HepG2 (cell line): ENCODE results near the gene IGFN1. TPM values are rescaled to one million over a fixed set of nuclear protein-coding genes. Genes with fewer than 3 reads are reported as not detected.

Source experiments
- CBX2 ChIP-seq, 2 experiments: fragments of 200-600 bp in 1 of 2; sonication (generic); formaldehyde crosslinking in 1 of 2; IDR thresholded peaks; 2 replicates each; pipeline versions ENCODE4 v1.7.0 to v1.8.1; 2018 to 2022; ENCODE audit warnings: low read depth in 2 of 2, low read length in 1 of 2, mild to moderate bottlenecking in 1 of 2, missing genetic modification reagents in 1 of 2
- CREM ChIP-seq, 2 experiments: sonication (generic) in 1 of 2; formaldehyde crosslinking in 1 of 2; IDR thresholded peaks; 2 replicates each; pipeline versions ENCODE4 v1.4.0 to v1.6.1; 2016 to 2020; ENCODE audit warnings: antibody characterized with exemption in 1 of 2, mild to moderate bottlenecking in 1 of 2, missing genetic modification reagents in 1 of 2
- EP300 ChIP-seq, 3 experiments: sonication (generic) in 1 of 3; formaldehyde crosslinking in 1 of 3; IDR thresholded peaks; 2 replicates each; pipeline versions ENCODE4 v1.5.1 to v1.6.1; 2011 to 2020; ENCODE audit warnings: low read depth in 2 of 3, low read length in 2 of 3, borderline replicate concordance in 1 of 3, improper control_type of control experiment in 1 of 3, mild to moderate bottlenecking in 1 of 3, missing genetic modification reagents in 1 of 3, moderate library complexity in 1 of 3
- ETV5 ChIP-seq: IDR thresholded peaks from 2 replicates; pipeline ENCODE4 v1.6.1; 2018; ENCODE audit warnings: missing biosample characterization, missing genetic modification reagents, inconsistent platforms, borderline replicate concordance
- FOXA3 ChIP-seq: IDR thresholded peaks from 2 replicates; pipeline ENCODE4 v1.6.1; 2016; ENCODE audit warnings: missing genetic modification reagents, missing compliant biosample characterization
- HDAC1 ChIP-seq: sonication (generic); formaldehyde crosslinking; IDR thresholded peaks from 2 replicates; pipeline ENCODE4 v1.5.1; 2020; ENCODE audit warnings: mild to moderate bottlenecking, missing genetic modification reagents
- HMGXB4 ChIP-seq, 2 experiments: sonication (generic) in 1 of 2; formaldehyde crosslinking in 1 of 2; IDR thresholded peaks; 2 replicates each; pipeline versions ENCODE4 v1.4.0 to v1.6.1; 2018 to 2020; ENCODE audit warnings: missing genetic modification reagents in 2 of 2, borderline replicate concordance in 1 of 2, low read depth in 1 of 2, mild to moderate bottlenecking in 1 of 2, missing biosample characterization in 1 of 2
- KDM6A ChIP-seq: IDR thresholded peaks from 2 replicates; pipeline ENCODE4 v1.6.1; 2016; ENCODE audit warnings: low read depth
- KLF11 ChIP-seq: IDR thresholded peaks from 2 replicates; pipeline ENCODE4 v1.6.1; 2016; ENCODE audit warnings: missing compliant biosample characterization
- KLF16 ChIP-seq, 2 experiments: sonication (generic) in 1 of 2; formaldehyde crosslinking in 1 of 2; IDR thresholded peaks; 2 replicates each; pipeline versions ENCODE4 v1.6.1 to v1.8.0; 2016 to 2023; ENCODE audit warnings: missing genetic modification reagents in 2 of 2, missing compliant biosample characterization in 1 of 2
- MIER2 ChIP-seq: IDR thresholded peaks from 2 replicates; pipeline ENCODE4 v1.6.1; 2016; ENCODE audit warnings: missing biosample characterization, missing genetic modification reagents
- MLLT10 ChIP-seq: sonication (generic); formaldehyde crosslinking; IDR thresholded peaks from 2 replicates; pipeline ENCODE4 v1.4.0; 2020; ENCODE audit warnings: missing genetic modification reagents
- NPAS2 ChIP-seq: sonication (generic); formaldehyde crosslinking; IDR thresholded peaks from 2 replicates; pipeline ENCODE4 v1.8.0; 2022; ENCODE audit warnings: mild to moderate bottlenecking, missing genetic modification reagents, borderline replicate concordance
- ONECUT2 ChIP-seq: sonication (generic); formaldehyde crosslinking; IDR thresholded peaks from 2 replicates; pipeline ENCODE4 v1.4.0; 2020; ENCODE audit warnings: missing genetic modification reagents
- RNF2 ChIP-seq: fragments of 450-650 bp; conservative IDR thresholded peaks from 2 replicates; pipeline ENCODE4 v1.6.1; 2016; ENCODE audit warnings: low read depth
- SCMH1 ChIP-seq: sonication (generic); formaldehyde crosslinking; IDR thresholded peaks from 2 replicates; pipeline ENCODE4 v1.9.0; 2021; ENCODE audit warnings: missing genetic modification reagents, mild to moderate bottlenecking, borderline replicate concordance
- TAF15 ChIP-seq: fragments of 200-400 bp; formaldehyde crosslinking; IDR thresholded peaks from one replicate; pipeline ENCODE4 v1.6.1; 2018; ENCODE audit warnings: mild to moderate bottlenecking, low read depth, low read length; ENCODE audit not compliant: poor library complexity, severe bottlenecking
- TCF7 ChIP-seq: sonication (generic); IDR thresholded peaks from 2 replicates; pipeline ENCODE4 v1.6.1; 2016; ENCODE audit warnings: antibody characterized with exemption, low read depth
- THYN1 ChIP-seq: sonication (generic); formaldehyde crosslinking; IDR thresholded peaks from 2 replicates; pipeline ENCODE4 v1.8.1; 2023; ENCODE audit warnings: low read depth, mild to moderate bottlenecking, moderate library complexity, missing genetic modification reagents, borderline replicate concordance
- ZHX1 ChIP-seq: sonication (generic); formaldehyde crosslinking; IDR thresholded peaks from 2 replicates; pipeline ENCODE4 v1.8.1; 2022; ENCODE audit warnings: low read depth, mild to moderate bottlenecking, missing genetic modification reagents
- ZNF326 ChIP-seq: sonication (generic); formaldehyde crosslinking; IDR thresholded peaks from 2 replicates; pipeline ENCODE4 v1.4.0; 2020; ENCODE audit warnings: missing genetic modification reagents, borderline replicate concordance
- ZNF543 ChIP-seq: sonication (generic); formaldehyde crosslinking; IDR thresholded peaks from 2 replicates; pipeline ENCODE4 v1.4.0; 2020; ENCODE audit warnings: mild to moderate bottlenecking, missing genetic modification reagents
- ZNF552 ChIP-seq: sonication (generic); formaldehyde crosslinking; IDR thresholded peaks from 2 replicates; pipeline ENCODE4 v1.9.0; 2022; ENCODE audit warnings: missing genetic modification reagents, mild to moderate bottlenecking, borderline replicate concordance
- ZNF616 ChIP-seq: sonication (generic); formaldehyde crosslinking; IDR thresholded peaks from 2 replicates; pipeline ENCODE4 v1.5.0; 2020; ENCODE audit warnings: low read depth, mild to moderate bottlenecking, missing genetic modification reagents
- ZNF816 ChIP-seq: sonication (generic); formaldehyde crosslinking; IDR thresholded peaks from 2 replicates; pipeline ENCODE4 v1.8.0; 2022; ENCODE audit warnings: missing genetic modification reagents, mild to moderate bottlenecking, borderline replicate concordance
- polyA plus RNA-seq, 8 experiments: library from polyadenylated mRNA; depleted of rRNA in 3 of 8; stranded (reverse) in 7 of 8; unstranded in 1 of 8; fragments of >200 nt; fragmentation: Illumina TruSeq in 4 of 8; extraction: Trizol in 4 of 8; gene quantifications; 2 replicates each; pipeline versions ENCODE4 v1.2.1 to v1.2.3, GENCODE V29; 2011 to 2016; ENCODE audit warnings: low read depth in 4 of 8, missing spikeins in 1 of 8, mixed read lengths in 1 of 8; ENCODE audit not compliant: insufficient read depth in 1 of 8
- total RNA-seq, 5 experiments: library from RNA; depleted of rRNA; stranded (reverse); fragments of >200 nt; fragmentation: Illumina TruSeq; extraction: Trizol; gene quantifications; 2 replicates each; pipeline ENCODE4 v1.2.3, GENCODE V29; 2016; ENCODE audit warnings: low read depth in 1 of 5

IGFN1 gene
- total and polyA plus RNA-seq, 2 of the 13 experiments (the other 11 are each of a cell fraction or from before 2014, with no cell fraction given): 0.04 to 0.05 TPM

GRCh38 chr1:201154389-201155165 lies 36.0 kb upstream of the IGFN1 start, which contains the start of gene TMEM9 (continued):
- TF ChIP-seq ONECUT2 (CRISPR knock-in tag) (no peak), NPAS2 (CRISPR knock-in tag) (no peak), RNF2 (0 out of 2 replicates have a peak, but pooled peaks have one; percentile 12), ZHX1 (no peak), ZNF543 (no peak), SCMH1 (CRISPR knock-in tag) (no peak), HDAC1 (no peak), ZNF326 (no peak), ZNF616 (CRISPR knock-in tag) (no peak), FOXA3 (peak; percentile 33; the same call in 1 of the 2 replicates), KDM6A (CRISPR knock-in tag) (no peak), THYN1 (no peak), ETV5 (peak; percentile 10; the same call in 1 of the 2 replicates), TCF7 (no peak), ZNF816 (CRISPR knock-in tag) (no peak), MLLT10 (CRISPR knock-in tag) (no peak), KLF16 (CRISPR knock-in tag; IDR thresholded peaks at IDR 0.05) (no peak), ZNF552 (CRISPR knock-in tag) (no peak), TAF15 (no peak), HMGXB4 (CRISPR knock-in tag; IDR thresholded peaks at IDR 0.05; ENCODE audit: borderline replicate concordance in 1 of 2, low read depth in 1 of 2) (peak in 1 of 2 experiments; percentile 13; a peak in 1 of 4 replicates), CBX2 (IDR thresholded peaks at IDR 0.05; ENCODE audit: low read depth, low read length) (no peak), CBX2 (CRISPR knock-in tag; IDR thresholded peaks at IDR 0.05; ENCODE audit: low read depth) (no peak), EP300 (IDR thresholded peaks at IDR 0.05; ENCODE audit: low read depth in 2 of 2, low read length in 2 of 2) (0 out of 4 replicates have a peak, but pooled peaks of 1 of the 2 experiments have one; percentile 45), EP300 (CRISPR knock-in tag; IDR thresholded peaks at IDR 0.05; ENCODE audit: borderline replicate concordance) (no peak), MIER2 (CRISPR knock-in tag) (no peak), KLF11 (CRISPR knock-in tag) (no peak), CREM (IDR thresholded peaks at IDR 0.05) (0 out of 2 replicates have a peak, but pooled peaks have one; percentile 42), CREM (CRISPR knock-in tag; IDR thresholded peaks at IDR 0.05) (no peak)
